HCT116 (cell line): Measurements from ENCODE around the gene GALNT2. TPM values are rescaled to one million over a fixed set of nuclear protein-coding genes. Genes with fewer than 3 reads are reported as not detected.

Experiments
- ATAC-seq: fragments of 200-7000 bp; cut with Tn5 transposase; 2 replicates; pipeline ENCODE4 v1.9.1; 2020; ENCODE audit warnings: mild to moderate bottlenecking, moderate library complexity
- BruUV-seq: library from RNA; stranded (reverse); fragments of 400-500 nt; replicated peaks from 2 replicates; lab custom pipeline; 2021; lab: Mats Ljungman, UMichigan
- CTCF ChIA-PET: fragments of 300-600 bp; sonication (Branson Sonifier 250); formaldehyde crosslinking; loops from one replicate; lab custom pipeline; 2021; ENCODE audit warnings: antibody characterized with exemption; lab: Charles Lee
- POLR2A ChIA-PET: fragments of 300-600, 350-600 bp; sonication (Branson Sonifier 250); formaldehyde crosslinking; loops from one replicate; lab custom pipeline; 2021; ENCODE audit warnings: antibody characterized with exemption; lab: Charles Lee
- RAD21 ChIA-PET, 2 experiments: fragments of 300-600 bp; sonication (Branson Sonifier 250); formaldehyde crosslinking; loops; one replicate each; lab custom pipeline; 2023; ENCODE audit warnings: low total read pairs in 2 of 2; ENCODE audit not compliant: uncharacterized antibody in 2 of 2, unreplicated experiment in 2 of 2, low non-redundant PET in 1 of 2; lab: Charles Lee
- DNase-seq: peaks from one replicate; pipeline ENCODE4 v3.0.0-alpha.2; 2010; ENCODE audit warnings: low read depth, low spot score
- H2AFZ ChIP-seq: fragments of 200-600 bp; shearing (Covaris generic), sonication (generic); 2 replicates; pipeline ENCODE4 v1.6.1; 2017; ENCODE audit warnings: low read depth, mixed run types, mixed read lengths, antibody characterized with exemption, low read length; ENCODE audit not compliant: poor library complexity, severe bottlenecking
- H3K27ac ChIP-seq: 2 replicates; pipeline ENCODE4 v1.5.1; 2012; ENCODE audit warnings: low read depth, low read length
- H3K27me3 ChIP-seq: fragments of 200-600 bp; sonication (generic); 2 replicates; pipeline ENCODE4 v1.6.1; 2016; ENCODE audit warnings: mixed run types, low read length, mixed read lengths; ENCODE audit not compliant: insufficient read depth
- H3K36me3 ChIP-seq, 2 experiments: fragments of 200-500 bp in 1 of 2; fragments of 200-600 bp in 1 of 2; sonication (Bioruptor generic) in 1 of 2; sonication (generic) in 1 of 2; 2 replicates each; pipeline versions ENCODE4 v1.5.1 to v1.6.1; 2014 to 2016; ENCODE audit warnings: low read length in 2 of 2, inconsistent platforms in 1 of 2, mixed read lengths in 1 of 2, mixed run types in 1 of 2; ENCODE audit not compliant: insufficient read depth in 2 of 2, control insufficient read depth in 1 of 2
- H3K4me1 ChIP-seq, 2 experiments: fragments of 200-600 bp in 1 of 2; sonication (generic) in 1 of 2; 2 replicates each; pipeline versions ENCODE4 v1.5.1 to v1.6.1; 2012 to 2017; ENCODE audit warnings: low read length in 2 of 2, inconsistent platforms in 1 of 2, mild to moderate bottlenecking in 1 of 2, mixed read lengths in 1 of 2, mixed run types in 1 of 2, moderate library complexity in 1 of 2; ENCODE audit not compliant: insufficient read depth in 2 of 2, control insufficient read depth in 1 of 2
- H3K4me2 ChIP-seq: fragments of 200-600 bp; sonication (generic); 2 replicates; pipeline ENCODE4 v1.6.1; 2017; ENCODE audit warnings: mixed run types, low read length, mixed read lengths
- H3K4me3 ChIP-seq, 2 experiments: fragments of 200-600 bp in 1 of 2; sonication (generic) in 1 of 2; replicated peaks in 1 of 2; 2 replicates each; pipeline ENCODE4 v1.5.1; 2011 to 2016; ENCODE audit warnings: low read length in 2 of 2, control low read depth in 1 of 2, low read depth in 1 of 2, mild to moderate bottlenecking in 1 of 2, mixed read lengths in 1 of 2, mixed run types in 1 of 2
- H3K79me2 ChIP-seq: fragments of 200-600 bp; sonication (generic); 2 replicates; pipeline ENCODE4 v1.6.1; 2017; ENCODE audit warnings: mild to moderate bottlenecking, mixed run types, low read length, moderate library complexity, mixed read lengths; ENCODE audit not compliant: insufficient read depth
- H3K9ac ChIP-seq: fragments of 200-600 bp; sonication (generic); 2 replicates; pipeline ENCODE4 v1.6.1; 2016; ENCODE audit warnings: low read length, mixed read lengths
- H3K9me2 ChIP-seq: fragments of 200-600 bp; sonication (generic), shearing (Covaris generic); 2 replicates; pipeline ENCODE4 v1.6.1; 2017; ENCODE audit warnings: mixed run types, mild to moderate bottlenecking, moderate library complexity; ENCODE audit not compliant: insufficient read depth
- H3K9me3 ChIP-seq, 2 experiments: fragments of 200-500 bp in 1 of 2; fragments of 200-600 bp in 1 of 2; sonication (Bioruptor generic) in 1 of 2; sonication (generic) in 1 of 2; 2 replicates each; pipeline ENCODE4 v1.6.1; 2014 to 2017; ENCODE audit warnings: low read length in 2 of 2, mixed read lengths in 2 of 2, inconsistent platforms in 1 of 2, low read depth in 1 of 2, mild to moderate bottlenecking in 1 of 2, mixed run types in 1 of 2, moderate library complexity in 1 of 2; ENCODE audit not compliant: control insufficient read depth in 1 of 2, insufficient read depth in 1 of 2
- H4K20me1 ChIP-seq: fragments of 200-600 bp; sonication (generic), shearing (Covaris generic); 2 replicates; pipeline ENCODE4 v1.6.1; 2017; ENCODE audit warnings: mixed run types, mild to moderate bottlenecking, moderate library complexity; ENCODE audit not compliant: insufficient read depth
- ATF3 ChIP-seq: IDR thresholded peaks from 2 replicates; pipeline ENCODE4 v1.6.1; 2012
- CBX3 ChIP-seq: IDR thresholded peaks from 2 replicates; pipeline ENCODE4 v1.6.1; 2012; ENCODE audit warnings: low read depth
- CEBPB ChIP-seq: IDR thresholded peaks from 2 replicates; pipeline ENCODE4 v1.6.1; 2012; ENCODE audit warnings: low read depth
- CTCF ChIP-seq, 3 experiments: fragments of 200-600 bp in 1 of 3; sonication (generic) in 1 of 3; IDR thresholded peaks in 2 of 3; conservative IDR thresholded peaks in 1 of 3; 2 replicates each; pipeline ENCODE4 v1.5.1; 2012 to 2017; ENCODE audit warnings: low read depth in 2 of 3, low read length in 2 of 3, antibody characterized with exemption in 1 of 3, borderline replicate concordance in 1 of 3, control low read depth in 1 of 3, mild to moderate bottlenecking in 1 of 3, mixed read lengths in 1 of 3, mixed run types in 1 of 3, moderate library complexity in 1 of 3; ENCODE audit not compliant: insufficient read depth in 1 of 3
- EGR1 ChIP-seq: IDR thresholded peaks from 2 replicates; pipeline ENCODE4 v1.6.1; 2012; ENCODE audit warnings: low read depth
- ELF1 ChIP-seq: IDR thresholded peaks from 2 replicates; pipeline ENCODE4 v1.6.1; 2012; ENCODE audit warnings: low read depth, borderline replicate concordance
- EZH2 ChIP-seq: fragments of 200-600 bp; sonication (generic); IDR thresholded peaks from 2 replicates; pipeline ENCODE4 v1.6.1; 2017; ENCODE audit warnings: antibody characterized with exemption, mixed run types
- EZH2phosphoT487 ChIP-seq: fragments of 200-600 bp; IDR thresholded peaks from 2 replicates; pipeline ENCODE4 v1.6.1; 2018; ENCODE audit warnings: antibody characterized with exemption, borderline replicate concordance
- FOSL1 ChIP-seq: IDR thresholded peaks from 2 replicates; pipeline ENCODE4 v1.6.1; 2012; ENCODE audit warnings: low read depth
- JUND ChIP-seq: IDR thresholded peaks from 2 replicates; pipeline ENCODE4 v1.6.1; 2012
- MAX ChIP-seq: IDR thresholded peaks from 2 replicates; pipeline ENCODE4 v1.6.1; 2012
- POLR2AphosphoS5 ChIP-seq: IDR thresholded peaks from 2 replicates; pipeline ENCODE4 v1.6.1; 2011; ENCODE audit warnings: mild to moderate bottlenecking, low read depth, low read length, moderate library complexity
- REST ChIP-seq: IDR thresholded peaks from 2 replicates; pipeline ENCODE4 v1.6.1; 2012; ENCODE audit warnings: low read depth
- SIN3A ChIP-seq: IDR thresholded peaks from 2 replicates; pipeline ENCODE4 v1.6.1; 2012; ENCODE audit warnings: low read depth
- SP1 ChIP-seq: IDR thresholded peaks from 2 replicates; pipeline ENCODE4 v1.6.1; 2012; ENCODE audit warnings: low read depth
- SRF ChIP-seq: IDR thresholded peaks from 2 replicates; pipeline ENCODE4 v1.6.1; 2012; ENCODE audit warnings: low read depth
- YY1 ChIP-seq: IDR thresholded peaks from 2 replicates; pipeline ENCODE4 v1.6.1; 2011; ENCODE audit warnings: low read length, low read depth, moderate library complexity, mild to moderate bottlenecking; ENCODE audit not compliant: insufficient replicate concordance; ENCODE audit errors: extremely low read depth
- ZBTB33 ChIP-seq: IDR thresholded peaks from 2 replicates; pipeline ENCODE4 v1.6.1; 2011; ENCODE audit warnings: mild to moderate bottlenecking, low read length, moderate library complexity; ENCODE audit not compliant: insufficient replicate concordance; ENCODE audit errors: extremely low read depth
- ZFX ChIP-seq: fragments of 450-650 bp; IDR thresholded peaks from 2 replicates; pipeline ENCODE4 v1.6.1; 2017
- ZNF274 ChIP-seq: fragments of 200-500 bp; sonication (Bioruptor generic); IDR thresholded peaks from 2 replicates; pipeline ENCODE4 v1.6.1; 2014; ENCODE audit warnings: mild to moderate bottlenecking, low read depth, low read length, inconsistent platforms
- intact Hi-C: fragments of 100-400 bp; cut with micrococcal nuclease; formaldehyde crosslinking; loops from 2 replicates; pipeline ENCODE4 v1.10.0; 2022
- total RNA-seq: library from RNA; stranded (reverse); gene quantifications from one replicate; pipeline ENCODE4 v1.2.1, GENCODE V29; 2021; ENCODE audit not compliant: unreplicated experiment

Gene GALNT2
- total RNA-seq, 1 experiment from 2014 or later: 40.8 TPM

- no TSS peak for BruUV-seq
- H4K20me1 ChIP-seq: no peaks in the 10 kb centered on the region
- no peak overlapping the region for H3K4me2 ChIP-seq
- H3K9me2 ChIP-seq: no peaks in the 10 kb centered on the region
- H2AFZ ChIP-seq: no peak overlapping the region
- ChIA-PET POLR2A (no interaction called here), RAD21 (no interaction called here), CTCF (no interaction called here)
- TF ChIP-seq EZH2phosphoT487 (no peak), CEBPB (no peak), REST (no peak), ELF1 (no peak), SIN3A (no peak), ZBTB33 (no peak), FOSL1 (no peak), EGR1 (no peak), EZH2 (no peak), MAX (no peak), JUND (no peak), ZFX (no peak), POLR2AphosphoS5 (no peak), SRF (no peak), YY1 (no peak), ATF3 (no peak), CBX3 (no peak), ZNF274 (no peak), CTCF (IDR thresholded peaks at IDR 0.05 in 2 of 3, conservative IDR thresholded peaks at IDR 0.05 in 1 of 3; ENCODE audit: borderline replicate concordance in 1 of 3, insufficient read depth in 1 of 3, low read depth in 2 of 3, low read length in 2 of 3) (no peak), SP1 (no peak)
- H3K4me1 ChIP-seq: peaks cover 0 to 7% of the 10 kb centered on the region in 2 experiments; a peak in 2 of 4 replicates
- ATAC-seq (no peak), DNase-seq (no peak)
- intact Hi-C loops: loop anchor here (5.0 kb wide), 1 partner anchor 604 kb away; no protein-coding TSS in a partner anchor
- H3K27me3 ChIP-seq: no peaks in the 10 kb centered on the region
- no peaks in the 10 kb centered on the region for H3K9me3 ChIP-seq
- H3K9ac ChIP-seq: no peak overlapping the region
- no peak overlapping the region for H3K27ac ChIP-seq
- H3K79me2 ChIP-seq: no peaks in the 10 kb centered on the region
- H3K4me3 ChIP-seq: no peak overlapping the region
- no peaks in the 10 kb centered on the region; a peak in 1 of 4 replicates for H3K36me3 ChIP-seq
Observed at GRCh38 chr1:230266456-230266855, 199.4 kb downstream of the GALNT2 start.
